ENCODE results near the gene FHIT. TPM values are rescaled to one million over a fixed set of nuclear protein-coding genes. Genes with fewer than 3 reads are reported as not detected.

The FHIT gene
- total RNA-seq, 1 experiment from 2014 or later: 3.6 TPM

- Histone ChIP-seq H3K27ac (ENCODE audit: low read length) (no peak overlapping the region), H3K9me3 (ENCODE audit: low read length) (no peaks in the 10 kb centered on the region), H3K79me2 (ENCODE audit: low read length) (no peaks in the 10 kb centered on the region), H3K27me3 (ENCODE audit: low read length) (0 out of 2 replicates have a peak, but pooled peaks cover 3% of the 10 kb centered on the region), H3K4me3 (ENCODE audit: low read length) (no peak overlapping the region), H2AFZ (ENCODE audit: low read length) (no peak overlapping the region), H3K4me1 (ENCODE audit: insufficient read depth, low read length) (no peaks in the 10 kb centered on the region), H3K9ac (ENCODE audit: low read length) (no peak overlapping the region), H3K4me2 (ENCODE audit: low read length) (no peak overlapping the region), H4K20me1 (ENCODE audit: low read length) (no peaks in the 10 kb centered on the region), H3F3A (ENCODE audit: low read length, unreplicated experiment) (no peaks in the 10 kb centered on the region), H3K36me3 (ENCODE audit: low read depth, low read length) (no peaks in the 10 kb centered on the region), H3K9me2 (replicated peaks; ENCODE audit: low read length) (no peaks in the 10 kb centered on the region)
- BruUV-seq (replicated peaks): no TSS peak
- no peak for DNase-seq
- intact Hi-C loops (cut with micrococcal nuclease): no loop called here
- no peak for ATAC-seq
- ChIA-PET CTCF (no interaction called here), POLR2A (ENCODE audit: unreplicated experiment) (no interaction called here)
- TF ChIP-seq EZH2phosphoT487 (IDR thresholded peaks at IDR 0.05; ENCODE audit: borderline replicate concordance, low read length): no peak
- no peak for TF ChIP-seq EZH2 (IDR thresholded peaks at IDR 0.05; ENCODE audit: low read length, unreplicated experiment)
- no peak for TF ChIP-seq CTCF (conservative IDR thresholded peaks at IDR 0.05; ENCODE audit: low read depth, low read length)
These were observed 1034.7 kb downstream of the FHIT start for GRCh38 chr3:60216462-60217075.

- no TSS peak for BruUV-seq (replicated peaks)
- H3K4me1 ChIP-seq (ENCODE audit: insufficient read depth, low read length): no peaks in the 10 kb centered on the region
- intact Hi-C loops (cut with micrococcal nuclease): no loop called here
- H3K4me2 ChIP-seq (ENCODE audit: low read length): no peak overlapping the region
- 0 out of 2 replicates have a peak, but pooled peaks cover 3% of the 10 kb centered on the region for H3K27me3 ChIP-seq (ENCODE audit: low read length)
- H3K9ac ChIP-seq (ENCODE audit: low read length): no peak overlapping the region
- no peak overlapping the region for H3K27ac ChIP-seq (ENCODE audit: low read length)
- H3K79me2 ChIP-seq (ENCODE audit: low read length): no peaks in the 10 kb centered on the region
- ChIA-PET CTCF (no interaction called here), POLR2A (ENCODE audit: unreplicated experiment) (no interaction called here)
- no peaks in the 10 kb centered on the region for H3K9me2 ChIP-seq (replicated peaks; ENCODE audit: low read length)
- ATAC-seq (no peak), DNase-seq (no peak)
- no peak overlapping the region for H3K4me3 ChIP-seq (ENCODE audit: low read length)
- no peaks in the 10 kb centered on the region for H4K20me1 ChIP-seq (ENCODE audit: low read length)
- no peaks in the 10 kb centered on the region for H3K9me3 ChIP-seq (ENCODE audit: low read length)
- H3F3A ChIP-seq (ENCODE audit: low read length, unreplicated experiment): no peaks in the 10 kb centered on the region
- TF ChIP-seq CTCF (conservative IDR thresholded peaks at IDR 0.05; ENCODE audit: low read depth, low read length): no peak
- TF ChIP-seq EZH2phosphoT487 (IDR thresholded peaks at IDR 0.05; ENCODE audit: borderline replicate concordance, low read length): no peak
- no peak for TF ChIP-seq EZH2 (IDR thresholded peaks at IDR 0.05; ENCODE audit: low read length, unreplicated experiment)
- H2AFZ ChIP-seq (ENCODE audit: low read length): no peak overlapping the region
- no peaks in the 10 kb centered on the region for H3K36me3 ChIP-seq (ENCODE audit: low read depth, low read length)
These were observed 1035.3 kb downstream of the FHIT start for GRCh38 chr3:60215946-60216345.

GRCh38 chr3:60207905-60208304, 1043.3 kb downstream of the FHIT start:
- ATAC-seq: no peak
- H2AFZ ChIP-seq (ENCODE audit: low read length): no peak overlapping the region
- H3K27ac ChIP-seq (ENCODE audit: low read length): no peak overlapping the region
- H3K9me2 ChIP-seq (replicated peaks; ENCODE audit: low read length): no peaks in the 10 kb centered on the region
- ChIA-PET CTCF (no interaction called here), POLR2A (ENCODE audit: unreplicated experiment) (no interaction called here)
- no peak overlapping the region for H3K9ac ChIP-seq (ENCODE audit: low read length)
- 0 out of 2 replicates have a peak, but pooled peaks cover 3% of the 10 kb centered on the region for H3K27me3 ChIP-seq (ENCODE audit: low read length)
- no peak overlapping the region for H3K4me3 ChIP-seq (ENCODE audit: low read length)
- H3K79me2 ChIP-seq (ENCODE audit: low read length): no peaks in the 10 kb centered on the region
- H3K36me3 ChIP-seq (ENCODE audit: low read depth, low read length): no peaks in the 10 kb centered on the region
- intact Hi-C loops (cut with micrococcal nuclease): no loop called here
- H3F3A ChIP-seq (ENCODE audit: low read length, unreplicated experiment): no peaks in the 10 kb centered on the region
- H3K9me3 ChIP-seq (ENCODE audit: low read length): no peaks in the 10 kb centered on the region
- H4K20me1 ChIP-seq (ENCODE audit: low read length): no peaks in the 10 kb centered on the region
- no peak for TF ChIP-seq CTCF (conservative IDR thresholded peaks at IDR 0.05; ENCODE audit: low read depth, low read length)
- TF ChIP-seq EZH2phosphoT487 (IDR thresholded peaks at IDR 0.05; ENCODE audit: borderline replicate concordance, low read length): no peak
- no peak for TF ChIP-seq EZH2 (IDR thresholded peaks at IDR 0.05; ENCODE audit: low read length, unreplicated experiment)
- DNase-seq: no peak
- no peak overlapping the region for H3K4me2 ChIP-seq (ENCODE audit: low read length)
- no TSS peak for BruUV-seq (replicated peaks)
- H3K4me1 ChIP-seq (ENCODE audit: insufficient read depth, low read length): no peaks in the 10 kb centered on the region

Measured in PC-3 (cell line).